Stimulated activated CD4-positive, alpha-beta T cell treated with anti-CD3 and anti-CD28 coated beads, Interleukin-15, amount 100 ng/mL, for 24 hours (primary cell): ENCODE results near the gene ARFGAP3.

Experiments used
- DNase-seq: peaks from one replicate; pipeline ENCODE4 v3.0.0-alpha.2; 2020

Gene ARFGAP3

DNA sequence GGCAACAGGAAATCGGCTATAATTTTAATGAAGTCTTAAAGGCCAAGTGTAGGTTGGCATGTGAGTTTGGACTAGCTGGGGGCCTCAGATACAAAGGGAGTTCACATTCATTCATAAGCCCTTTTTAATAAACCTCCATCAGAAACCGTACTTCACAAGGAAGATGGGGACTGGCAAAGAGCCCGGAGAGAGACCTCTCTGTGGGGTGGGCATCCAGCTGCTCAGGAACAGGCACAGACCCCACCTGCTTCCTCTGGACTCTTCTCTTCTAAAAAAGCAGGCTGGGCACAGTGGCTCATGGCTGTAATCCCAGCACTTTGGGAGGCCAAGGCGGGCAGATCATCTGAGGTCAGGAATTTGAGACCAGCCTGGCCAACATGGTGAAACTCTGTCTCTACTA is 3.9 kb upstream of the ARFGAP3 start:
- no peak for DNase-seq

DNA sequence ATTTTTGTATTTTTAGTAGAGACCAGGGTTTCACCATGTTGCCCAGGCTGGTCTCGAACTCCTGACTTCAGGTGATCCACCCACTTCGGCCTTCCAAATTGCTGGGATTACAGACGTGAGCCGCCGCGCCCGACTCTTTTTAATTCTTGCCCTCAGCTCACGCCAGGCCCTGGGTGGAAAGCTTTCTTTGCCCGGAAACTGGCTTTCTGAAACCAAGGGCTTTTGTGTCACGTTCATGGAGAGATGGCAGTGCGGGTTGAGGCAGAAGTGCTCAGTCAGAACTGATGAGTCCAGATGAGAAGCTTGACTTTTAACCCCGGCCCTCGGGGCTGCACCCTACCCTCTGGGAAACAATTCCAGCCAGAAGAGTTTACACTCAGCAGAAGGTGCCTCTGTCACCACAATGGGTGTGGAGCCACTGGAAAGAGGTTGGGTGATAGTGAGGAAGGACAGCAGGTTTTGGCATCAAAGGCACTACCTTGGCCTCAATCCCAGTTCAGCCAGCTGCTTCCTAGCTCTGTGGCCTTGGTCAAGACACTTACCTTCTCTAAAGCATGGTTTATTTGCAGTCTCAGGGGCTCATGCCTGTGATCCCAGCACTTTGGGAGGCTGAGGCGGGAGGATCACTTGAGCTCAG is 890 bp upstream of the ARFGAP3 start:
- DNase-seq = no peak

DNA sequence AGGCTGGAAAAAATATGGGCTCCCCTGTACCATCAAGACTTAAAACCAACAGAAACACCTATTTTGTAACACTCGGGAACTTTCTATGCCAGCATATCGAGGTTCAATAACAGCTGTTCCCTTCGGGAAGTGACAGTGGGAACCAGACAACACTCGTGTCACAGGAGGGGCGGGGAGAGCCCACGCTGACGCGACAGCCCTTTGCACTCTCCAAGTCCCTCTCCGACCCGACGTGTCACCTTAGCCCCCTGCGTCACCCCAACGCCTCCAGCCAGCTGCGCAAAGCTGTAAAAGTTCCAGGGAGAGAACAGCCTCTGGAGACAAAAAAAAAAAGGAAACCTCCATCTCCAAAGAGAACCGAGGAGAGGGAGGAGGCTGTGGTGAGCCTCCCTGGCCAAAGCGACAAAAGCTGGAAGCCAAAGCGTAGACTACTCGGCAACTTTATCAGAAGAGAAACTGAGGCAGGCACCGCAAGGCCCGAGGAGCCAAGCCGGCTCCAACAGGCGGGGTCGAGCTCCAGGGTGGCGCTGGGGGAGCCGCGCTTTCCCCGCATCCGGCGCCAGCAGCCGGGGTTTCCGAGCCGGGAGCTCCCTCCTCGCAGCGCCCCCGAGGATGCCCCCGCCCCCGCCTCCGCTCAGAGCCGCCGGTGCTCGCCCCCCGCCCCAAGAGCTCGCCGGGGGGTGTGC is 751 bp downstream of the ARFGAP3 start:
- peak; percentile 68 for DNase-seq

DNA sequence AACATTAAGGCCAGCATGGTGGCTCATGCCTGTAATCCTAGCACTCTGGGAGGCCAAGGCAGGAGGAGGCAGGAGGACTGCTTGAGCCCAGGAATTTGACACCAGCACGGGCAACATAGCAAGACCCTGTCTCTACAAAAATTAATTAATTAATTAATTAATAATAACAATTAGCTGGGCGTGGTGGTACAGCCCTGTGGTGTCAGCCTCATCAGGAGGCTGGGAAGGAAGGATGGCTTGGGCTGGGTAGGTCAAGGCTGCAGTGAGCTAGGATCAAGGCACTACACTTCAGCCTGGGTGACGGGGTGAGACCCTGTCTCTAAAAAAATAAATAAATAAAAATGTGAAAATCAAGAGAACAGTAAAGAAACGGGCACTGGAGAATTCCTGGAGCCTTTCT is 1.4 kb downstream of the ARFGAP3 start:
- no peak for DNase-seq

DNA sequence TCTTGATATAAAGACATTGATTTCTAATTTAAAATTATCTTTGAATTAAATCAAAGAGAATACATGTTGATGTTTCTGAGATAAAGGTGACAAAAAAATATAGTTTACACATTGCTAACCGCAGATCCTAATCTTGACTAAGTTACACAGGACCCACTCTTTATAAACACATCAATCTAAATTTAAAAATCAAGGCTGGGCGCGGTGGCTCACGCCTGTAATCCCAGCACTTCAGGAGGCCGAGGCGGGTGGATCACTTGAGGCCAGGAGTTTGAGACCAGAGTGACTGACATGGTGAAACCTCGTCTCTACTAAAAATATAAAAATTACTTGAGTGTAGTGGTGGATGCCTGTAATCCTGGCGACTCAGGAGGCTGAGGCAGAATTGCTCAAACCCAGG is 1.9 kb downstream of the ARFGAP3 start:
- no peak for DNase-seq

DNA sequence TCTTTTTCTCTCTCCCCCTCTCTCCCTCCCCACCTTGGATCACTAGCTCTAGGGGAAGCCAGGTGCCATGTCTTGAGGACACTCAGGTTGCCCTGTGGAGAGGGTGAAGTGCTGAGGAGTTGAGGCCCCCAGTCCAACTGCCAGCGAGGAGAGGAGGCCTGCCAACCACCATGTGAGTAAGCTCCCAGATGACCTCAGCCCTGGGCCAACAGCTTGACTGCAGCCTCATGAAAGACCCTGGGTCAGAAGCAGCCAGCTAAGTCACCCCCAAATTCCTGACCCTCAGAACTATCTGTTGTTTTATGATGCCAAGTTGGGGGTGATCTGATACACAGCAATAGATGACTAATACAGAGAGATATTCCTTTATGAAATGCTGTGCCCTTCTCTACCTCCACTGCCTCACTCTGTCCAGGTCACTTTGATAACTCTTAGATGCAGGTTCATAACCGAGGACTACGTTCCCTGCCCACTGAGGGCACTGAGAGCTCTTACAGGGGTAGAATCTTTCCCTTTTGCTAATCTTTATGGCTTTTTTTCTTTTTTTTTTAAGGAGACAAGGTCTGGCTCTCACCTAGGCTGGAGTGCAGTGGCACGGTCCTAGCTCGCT is 8.0 kb downstream of the ARFGAP3 start:
- DNase-seq = no peak

DNA sequence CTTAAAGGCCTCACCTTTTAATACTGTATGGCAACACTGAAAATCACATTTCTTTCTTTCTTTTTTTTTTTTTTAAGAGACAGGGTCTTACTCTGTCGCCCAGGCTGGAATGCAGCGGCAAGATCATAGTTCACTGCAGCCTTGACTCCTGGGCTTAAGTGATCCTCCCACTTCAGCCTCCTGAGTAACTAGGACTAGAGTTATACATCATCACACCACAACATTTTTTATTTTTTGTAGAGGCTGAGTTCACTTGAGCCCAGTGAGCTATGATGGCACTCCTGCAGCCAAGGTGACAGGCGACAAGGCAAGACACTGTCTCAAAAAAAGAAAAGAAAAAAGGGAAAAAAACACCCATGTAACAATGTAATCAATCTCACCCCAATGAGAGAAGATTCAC is 10.0 kb downstream of the ARFGAP3 start:
- no peak for DNase-seq

DNA sequence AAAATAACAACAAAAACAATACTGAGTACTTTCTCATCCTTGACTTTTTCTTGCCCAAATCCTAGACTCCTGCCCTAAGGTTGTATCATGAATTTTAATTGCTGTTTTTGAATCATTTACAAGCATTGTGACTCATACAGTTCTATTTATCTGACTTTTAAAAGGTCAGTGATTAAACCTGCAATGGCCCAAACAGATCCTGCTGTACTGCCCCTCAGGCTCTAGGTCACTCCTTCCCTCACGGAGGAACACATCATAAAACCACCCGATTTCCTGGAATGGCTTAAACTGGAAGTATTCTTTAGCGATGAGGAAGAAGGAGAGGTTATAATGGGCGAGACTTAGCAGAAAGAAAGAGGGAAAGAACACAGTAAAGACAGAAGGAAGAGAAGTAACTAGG is 12.3 kb downstream of the ARFGAP3 start:
- no peak for DNase-seq

DNA sequence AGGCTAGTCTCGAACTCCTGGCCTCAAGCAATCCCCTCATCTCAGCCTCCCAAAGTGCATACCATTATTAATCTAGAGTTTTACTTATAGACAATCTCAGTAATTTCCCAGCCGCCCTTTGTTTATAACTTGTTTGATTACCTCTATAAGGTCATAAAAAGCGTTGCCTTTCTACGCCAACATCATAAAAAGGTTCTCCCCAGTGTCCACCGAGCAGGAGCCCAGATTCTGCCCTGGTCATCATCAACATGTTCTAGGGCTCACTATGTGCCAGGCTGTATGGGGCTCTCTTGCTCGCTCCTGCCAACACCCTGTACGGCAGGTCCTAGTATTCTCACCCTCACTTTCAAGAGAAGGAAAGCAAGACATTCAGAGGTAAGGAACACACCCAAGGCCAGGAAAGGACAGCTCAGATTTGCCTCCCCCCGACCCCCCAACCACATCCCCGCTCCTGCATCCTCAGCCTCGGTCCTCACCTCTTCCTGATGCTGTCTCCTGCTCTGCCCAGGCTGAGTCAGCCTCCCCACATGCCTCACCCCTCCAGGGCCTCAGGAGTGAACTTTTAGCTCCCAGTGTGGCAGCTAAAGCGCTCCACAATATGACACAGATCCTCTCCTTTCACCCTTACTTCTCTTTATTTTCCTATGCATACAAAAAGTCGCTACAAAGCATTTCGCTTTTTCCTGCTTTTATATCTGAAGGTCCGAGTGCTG is 14.3 kb downstream of the ARFGAP3 start:
- DNase-seq = no peak

DNA sequence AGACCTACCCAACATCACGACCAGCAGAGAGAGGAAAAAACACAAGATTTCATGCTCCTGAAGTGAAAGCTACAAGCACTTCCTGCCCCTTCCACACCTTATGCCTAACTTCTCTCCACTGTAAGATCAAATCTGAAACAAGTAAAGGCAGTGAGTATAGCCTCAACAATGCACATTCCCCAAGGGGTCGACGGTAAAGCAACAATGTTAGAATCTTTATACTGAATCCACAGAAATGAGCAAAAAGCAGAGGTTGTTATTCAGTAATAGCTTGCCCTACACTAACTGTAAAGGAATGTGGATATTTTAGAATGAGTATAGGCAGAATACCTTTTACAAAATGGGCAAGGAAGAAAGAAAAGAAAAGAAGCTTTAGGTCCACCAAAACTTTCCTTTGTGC is 15.6 kb downstream of the ARFGAP3 start:
- DNase-seq = no peak

DNA sequence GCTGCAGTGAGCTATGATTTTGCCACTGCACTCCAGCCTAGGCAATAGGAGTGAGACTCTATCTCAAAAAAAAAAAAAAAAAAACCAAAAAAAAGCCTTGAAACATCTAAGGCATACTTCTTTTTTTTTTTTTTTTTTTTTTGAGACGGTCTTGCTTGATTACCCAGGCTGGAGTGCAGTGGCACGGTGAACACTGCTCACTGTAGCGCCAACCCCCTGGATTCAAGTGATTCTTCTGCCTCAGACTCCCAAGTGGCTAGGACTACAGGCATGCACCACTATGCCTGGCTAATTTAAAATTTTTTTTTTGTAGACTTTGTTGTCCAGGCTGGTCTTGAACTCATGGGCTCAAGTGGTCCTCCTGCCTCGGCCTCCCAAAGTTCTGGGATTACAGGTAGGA is 19.5 kb downstream of the ARFGAP3 start:
- no peak for DNase-seq

DNA sequence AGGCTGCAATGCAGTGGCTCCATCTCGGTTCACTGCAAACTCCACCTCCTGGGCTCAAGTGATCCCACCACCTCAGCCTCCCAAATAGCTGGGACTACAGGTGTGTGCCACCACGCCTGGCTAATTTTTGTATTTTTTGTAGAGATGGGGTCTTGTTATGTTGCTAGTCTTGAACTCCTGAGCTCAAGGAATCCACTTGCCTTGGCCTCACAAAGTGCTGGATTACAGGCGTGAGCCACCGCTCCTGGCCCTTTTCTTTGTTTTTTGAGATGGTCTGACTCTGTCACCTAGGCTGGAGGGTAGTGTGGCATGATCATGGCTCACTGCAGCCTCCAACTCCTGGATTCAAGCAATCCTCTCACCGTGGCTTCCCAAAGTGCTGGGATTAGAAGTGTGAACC is 21.0 kb downstream of the ARFGAP3 start:
- DNase-seq = no peak

DNA sequence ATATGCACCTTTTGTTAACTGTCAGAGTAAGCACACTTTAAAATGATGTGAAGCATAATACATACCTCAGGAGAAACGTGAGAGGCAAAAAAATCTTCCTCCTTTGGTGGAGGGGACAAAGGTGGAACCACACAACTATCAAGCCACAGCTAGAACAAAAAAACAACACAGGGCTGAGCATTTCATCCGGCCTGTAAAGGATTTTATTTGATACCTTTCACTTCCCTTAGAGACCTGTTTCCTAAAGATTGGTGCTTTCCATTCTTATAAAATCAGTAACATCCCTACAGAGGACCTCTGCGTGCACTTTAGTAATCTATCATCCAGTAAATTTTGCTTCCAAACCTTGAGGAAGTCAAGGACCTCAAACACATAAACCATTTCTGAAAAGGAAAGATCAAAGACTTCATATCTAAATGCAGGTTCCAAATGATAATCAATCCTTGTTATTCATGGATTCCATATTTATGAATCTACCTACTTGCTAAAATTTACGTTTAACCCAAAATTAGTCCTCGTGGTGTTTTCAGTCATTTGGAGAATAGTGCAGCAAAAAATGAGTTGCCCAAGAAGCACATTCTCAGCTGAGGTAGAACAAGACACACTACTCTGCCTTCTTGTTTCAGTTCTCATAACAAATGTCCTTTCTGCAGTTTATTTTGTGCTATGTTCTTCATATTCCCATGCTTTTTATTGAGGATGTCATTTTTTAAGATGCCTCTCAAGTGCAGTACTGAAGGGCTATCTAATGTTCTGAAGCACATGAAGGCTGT is 22.7 kb downstream of the ARFGAP3 start:
- DNase-seq = no peak

DNA sequence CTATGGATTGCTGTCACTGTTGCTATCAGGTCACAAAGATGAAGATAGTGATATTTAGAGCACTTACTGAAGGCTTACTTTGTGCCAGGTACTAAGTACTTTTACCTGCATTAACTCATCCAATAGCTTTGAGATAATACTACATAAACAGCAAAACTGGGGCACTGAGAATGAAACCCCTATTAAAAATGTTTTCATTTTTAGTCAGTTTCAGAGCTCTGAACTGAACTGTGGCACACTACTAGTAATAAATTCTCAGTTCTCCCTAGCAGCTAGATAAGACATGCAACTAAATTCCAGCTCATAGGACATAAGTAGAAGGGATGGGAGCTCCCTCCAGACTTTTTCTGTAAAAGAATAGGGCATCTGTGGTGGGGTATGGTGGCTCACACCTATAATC is 24.0 kb downstream of the ARFGAP3 start:
- no peak for DNase-seq

DNA sequence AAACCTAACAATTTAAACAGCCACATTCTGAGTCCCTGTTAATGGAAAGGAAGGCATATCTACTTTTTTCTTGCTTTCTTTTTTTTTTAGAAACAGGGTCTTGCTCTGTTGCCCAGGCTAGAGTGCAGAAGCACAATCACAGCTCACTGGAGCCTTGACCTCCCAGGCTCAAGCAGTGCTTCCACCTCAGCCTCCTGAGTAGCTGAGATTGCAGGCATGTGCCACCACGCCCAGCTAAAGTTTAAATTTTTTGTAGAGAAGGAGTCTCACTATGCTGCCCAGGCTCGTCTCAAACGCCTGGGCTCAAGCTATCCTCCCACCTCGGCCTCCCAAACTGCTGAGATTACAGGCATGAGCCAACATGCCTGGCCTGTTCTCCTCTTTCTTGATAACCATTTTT is 25.4 kb downstream of the ARFGAP3 start:
- no peak for DNase-seq

DNA sequence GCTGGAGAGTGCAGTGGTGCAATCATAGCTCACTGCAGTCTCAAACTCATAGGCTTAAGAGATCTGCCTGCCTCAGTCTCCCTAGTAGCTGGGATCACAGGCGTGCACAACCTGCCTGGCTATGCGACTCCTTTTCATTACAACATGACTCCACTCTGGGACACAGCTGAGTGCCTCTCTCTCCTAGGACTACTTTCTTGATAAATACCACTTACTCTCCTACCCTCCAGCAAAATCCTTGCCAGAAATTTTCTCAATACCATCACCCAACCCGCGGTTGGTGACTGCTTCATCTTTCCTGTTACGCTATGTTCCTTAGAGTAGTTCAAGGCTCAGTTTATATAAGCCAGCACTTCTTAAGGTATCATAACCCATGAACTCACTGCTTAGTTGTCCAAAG is 26.9 kb downstream of the ARFGAP3 start:
- DNase-seq = no peak

DNA sequence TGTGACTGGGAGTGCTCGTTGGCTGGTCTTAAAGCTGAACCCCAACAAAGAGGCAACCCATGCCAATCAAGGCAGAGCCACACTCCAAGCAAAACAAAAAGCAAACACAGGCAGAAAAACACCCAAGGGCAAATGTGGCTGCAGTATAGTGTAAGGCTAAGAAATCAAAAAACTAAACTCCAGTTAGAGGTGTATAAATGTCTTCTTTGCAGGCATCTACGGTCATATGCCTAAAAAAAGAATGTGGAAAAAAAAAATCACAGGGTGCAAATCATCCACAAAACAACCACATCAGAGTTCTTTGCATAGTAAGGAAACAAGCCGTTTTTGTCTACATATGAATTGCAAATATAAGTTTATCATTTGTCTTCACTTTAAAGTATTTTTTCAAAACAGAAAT is 27.8 kb downstream of the ARFGAP3 start:
- no peak for DNase-seq

DNA sequence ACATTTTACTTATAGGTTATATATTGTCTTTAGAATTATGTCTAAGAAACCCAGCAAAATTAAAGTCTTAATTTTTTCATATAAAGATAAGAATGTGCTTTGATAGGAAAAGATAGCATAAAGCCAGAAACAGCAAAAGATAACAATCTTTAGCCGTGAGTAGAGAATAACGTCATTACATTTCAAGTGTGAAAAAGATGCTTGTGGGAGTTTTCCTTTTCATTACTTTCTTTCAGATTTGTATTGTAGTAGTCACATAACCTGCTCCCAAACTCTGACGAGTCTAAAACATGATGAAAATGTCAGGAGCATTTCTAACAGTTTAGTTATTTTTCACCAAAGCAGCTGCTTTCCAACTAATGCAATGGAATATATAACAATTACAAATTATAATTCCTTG is 31.3 kb downstream of the ARFGAP3 start:
- DNase-seq = no peak

DNA sequence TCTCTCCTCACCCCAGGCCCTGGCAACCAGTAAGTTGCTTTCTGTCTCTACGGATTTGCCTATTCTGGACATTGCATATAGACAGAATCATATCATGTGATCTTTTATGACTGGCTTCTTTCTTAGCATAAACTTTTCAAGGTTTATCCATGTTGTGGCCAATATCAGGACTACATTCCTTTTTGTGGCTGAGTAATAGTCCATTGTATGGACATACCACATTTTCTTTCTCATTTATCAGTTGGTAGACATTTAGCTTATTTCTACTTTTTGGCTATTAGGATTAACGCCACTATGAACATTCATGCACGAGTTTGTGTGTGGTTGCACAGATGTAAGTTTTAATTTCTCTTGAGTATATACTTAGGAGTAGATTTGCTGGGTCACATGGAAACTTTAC is 35.7 kb downstream of the ARFGAP3 start:
- no peak for DNase-seq

DNA sequence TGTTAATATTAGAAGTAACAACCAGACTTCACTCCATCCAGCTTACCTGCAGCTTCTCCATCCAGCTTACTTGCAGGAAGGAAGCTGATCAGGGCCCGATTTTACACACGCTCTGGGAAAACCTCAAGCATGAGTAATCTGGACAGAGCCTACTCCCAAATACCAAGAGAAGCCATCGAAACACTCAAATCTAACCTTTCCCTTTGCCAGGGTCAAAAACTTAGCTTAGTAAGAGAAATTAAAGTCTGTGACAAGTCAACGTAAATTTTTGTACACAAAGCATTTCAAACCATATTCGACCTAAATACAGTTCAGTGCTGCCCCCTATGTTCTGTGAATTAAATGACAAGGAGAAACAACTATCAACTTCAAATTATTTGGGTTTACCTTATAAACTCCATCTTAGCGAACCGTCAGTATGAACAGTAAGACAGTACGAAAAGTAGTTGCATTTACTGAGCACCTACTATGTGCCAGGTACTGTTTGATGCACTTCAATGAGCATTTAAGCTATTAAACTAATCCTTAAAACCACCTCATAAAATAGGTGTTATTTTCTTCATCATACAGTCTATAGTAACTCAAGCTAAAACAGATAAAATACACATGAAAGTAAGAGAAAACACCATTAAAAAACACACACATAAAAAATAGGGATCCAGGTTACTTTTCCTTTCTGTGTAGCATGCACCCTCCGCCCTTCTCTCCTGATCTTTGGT is 36.9 kb downstream of the ARFGAP3 start:
- DNase-seq = no peak

DNA sequence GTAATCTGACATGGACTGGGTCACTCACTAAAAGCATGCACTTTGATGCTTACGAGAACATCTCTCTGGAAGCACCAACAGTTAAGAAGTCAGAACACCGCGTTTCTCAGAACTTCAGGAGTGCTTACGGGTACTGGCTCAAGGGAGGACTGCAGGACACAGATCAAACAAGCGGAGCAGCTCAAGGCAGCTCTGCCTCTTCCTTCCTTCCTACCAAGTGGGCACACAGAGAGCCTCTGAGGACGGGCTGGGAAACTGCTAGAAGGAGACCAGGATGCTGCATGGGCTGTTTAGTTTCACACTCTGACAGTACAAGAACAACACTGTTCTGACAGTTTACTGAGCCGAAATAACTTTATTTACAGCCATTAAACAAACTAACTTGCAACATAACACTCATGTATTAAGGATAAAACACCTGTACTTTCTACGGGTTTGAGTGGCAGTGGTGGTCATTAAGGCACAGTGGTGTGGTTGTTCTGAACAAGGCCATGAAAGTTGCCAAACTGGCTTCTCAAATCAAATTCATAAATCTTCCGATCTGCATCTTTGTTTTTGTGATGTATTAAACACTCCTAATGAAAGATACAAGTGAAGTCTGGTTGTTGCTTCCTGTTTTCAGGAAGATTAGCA is 37.5 kb downstream of the ARFGAP3 start:
- DNase-seq = no peak

DNA sequence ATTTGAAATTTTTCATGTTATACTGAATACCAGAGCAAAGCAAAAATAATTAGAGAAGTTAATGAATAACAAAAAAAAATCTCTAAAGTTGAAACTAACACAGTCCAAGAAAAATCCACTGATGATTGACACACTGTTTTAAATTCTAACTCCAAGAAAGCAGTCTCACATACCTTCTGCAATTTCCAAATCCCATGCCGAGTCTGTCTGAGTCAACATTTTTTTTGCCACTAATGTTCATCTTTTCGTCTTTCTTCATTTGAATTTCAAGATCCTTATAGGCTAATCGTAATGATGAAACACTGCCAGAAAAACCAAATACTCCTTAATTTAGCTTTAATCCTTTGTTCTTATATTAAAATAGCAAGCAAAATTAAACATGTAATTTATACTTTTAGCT is 39.5 kb downstream of the ARFGAP3 start:
- no peak for DNase-seq
